NB4 (cell line): ENCODE data around the gene SCUBE3.

Experiments used
- MAX ChIP-seq: IDR thresholded peaks from 2 replicates; pipeline ENCODE4 v1.6.1; 2011; ENCODE audit warnings: low read depth, low read length
- POLR2A ChIP-seq: IDR thresholded peaks from 2 replicates; pipeline ENCODE4 v1.6.1; 2011; ENCODE audit warnings: mild to moderate bottlenecking; ENCODE audit not compliant: insufficient read length; ENCODE audit errors: extremely low read depth
- TF ChIP-seq, protein P1 (sequence below): IDR thresholded peaks from one replicate; pipeline ENCODE4 v1.5.1; 2012; ENCODE audit warnings: low read depth, low read length

DNA sequence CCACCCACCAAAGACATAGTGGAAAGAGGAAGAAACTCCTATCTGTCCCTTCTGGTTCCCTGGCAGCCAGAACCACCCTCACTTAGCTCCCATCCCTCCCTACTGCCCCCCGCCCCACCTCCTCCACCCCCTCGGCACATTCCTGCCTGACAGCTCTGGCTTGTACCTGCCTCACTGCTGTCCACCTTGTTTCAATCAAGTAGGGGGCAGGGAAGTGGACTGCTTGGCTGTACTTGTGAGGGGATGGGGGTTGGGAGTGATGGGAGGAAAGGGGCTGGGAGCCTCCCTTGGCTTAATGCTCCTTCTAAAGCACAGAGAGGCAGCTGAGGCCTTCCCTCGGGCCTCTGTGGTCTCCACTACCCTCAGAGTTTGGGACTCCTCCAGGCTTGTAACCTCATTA lies 23.7 kb downstream of the SCUBE3 start:
- TF ChIP-seq, protein P1, sequence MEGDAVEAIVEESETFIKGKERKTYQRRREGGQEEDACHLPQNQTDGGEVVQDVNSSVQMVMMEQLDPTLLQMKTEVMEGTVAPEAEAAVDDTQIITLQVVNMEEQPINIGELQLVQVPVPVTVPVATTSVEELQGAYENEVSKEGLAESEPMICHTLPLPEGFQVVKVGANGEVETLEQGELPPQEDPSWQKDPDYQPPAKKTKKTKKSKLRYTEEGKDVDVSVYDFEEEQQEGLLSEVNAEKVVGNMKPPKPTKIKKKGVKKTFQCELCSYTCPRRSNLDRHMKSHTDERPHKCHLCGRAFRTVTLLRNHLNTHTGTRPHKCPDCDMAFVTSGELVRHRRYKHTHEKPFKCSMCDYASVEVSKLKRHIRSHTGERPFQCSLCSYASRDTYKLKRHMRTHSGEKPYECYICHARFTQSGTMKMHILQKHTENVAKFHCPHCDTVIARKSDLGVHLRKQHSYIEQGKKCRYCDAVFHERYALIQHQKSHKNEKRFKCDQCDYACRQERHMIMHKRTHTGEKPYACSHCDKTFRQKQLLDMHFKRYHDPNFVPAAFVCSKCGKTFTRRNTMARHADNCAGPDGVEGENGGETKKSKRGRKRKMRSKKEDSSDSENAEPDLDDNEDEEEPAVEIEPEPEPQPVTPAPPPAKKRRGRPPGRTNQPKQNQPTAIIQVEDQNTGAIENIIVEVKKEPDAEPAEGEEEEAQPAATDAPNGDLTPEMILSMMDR: no peak
- TF ChIP-seq POLR2A: no peak
- TF ChIP-seq MAX: no peak
